ENCODE data around the gene CALY.

GRCh38 chr10:133379152-133379800, 42.6 kb upstream of the CALY start, which contains the start of gene PAOX:
- TF ChIP-seq CTCF (IDR thresholded peaks at IDR 0.05) = no peak
- no peak for TF ChIP-seq ZFX (IDR thresholded peaks at IDR 0.05; ENCODE audit: borderline replicate concordance)

Data from 22Rv1 (cell line).